GM19193 (cell line): Measurements from ENCODE around the gene GPR152.

Experiments
- POLR2A ChIP-seq: IDR thresholded peaks from 4 replicates; pipeline ENCODE4 v1.6.1; 2011; ENCODE audit not compliant: insufficient read depth, insufficient read length; ENCODE audit errors: extremely low read depth

Gene GPR152, protein sequence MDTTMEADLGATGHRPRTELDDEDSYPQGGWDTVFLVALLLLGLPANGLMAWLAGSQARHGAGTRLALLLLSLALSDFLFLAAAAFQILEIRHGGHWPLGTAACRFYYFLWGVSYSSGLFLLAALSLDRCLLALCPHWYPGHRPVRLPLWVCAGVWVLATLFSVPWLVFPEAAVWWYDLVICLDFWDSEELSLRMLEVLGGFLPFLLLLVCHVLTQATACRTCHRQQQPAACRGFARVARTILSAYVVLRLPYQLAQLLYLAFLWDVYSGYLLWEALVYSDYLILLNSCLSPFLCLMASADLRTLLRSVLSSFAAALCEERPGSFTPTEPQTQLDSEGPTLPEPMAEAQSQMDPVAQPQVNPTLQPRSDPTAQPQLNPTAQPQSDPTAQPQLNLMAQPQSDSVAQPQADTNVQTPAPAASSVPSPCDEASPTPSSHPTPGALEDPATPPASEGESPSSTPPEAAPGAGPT

DNA sequence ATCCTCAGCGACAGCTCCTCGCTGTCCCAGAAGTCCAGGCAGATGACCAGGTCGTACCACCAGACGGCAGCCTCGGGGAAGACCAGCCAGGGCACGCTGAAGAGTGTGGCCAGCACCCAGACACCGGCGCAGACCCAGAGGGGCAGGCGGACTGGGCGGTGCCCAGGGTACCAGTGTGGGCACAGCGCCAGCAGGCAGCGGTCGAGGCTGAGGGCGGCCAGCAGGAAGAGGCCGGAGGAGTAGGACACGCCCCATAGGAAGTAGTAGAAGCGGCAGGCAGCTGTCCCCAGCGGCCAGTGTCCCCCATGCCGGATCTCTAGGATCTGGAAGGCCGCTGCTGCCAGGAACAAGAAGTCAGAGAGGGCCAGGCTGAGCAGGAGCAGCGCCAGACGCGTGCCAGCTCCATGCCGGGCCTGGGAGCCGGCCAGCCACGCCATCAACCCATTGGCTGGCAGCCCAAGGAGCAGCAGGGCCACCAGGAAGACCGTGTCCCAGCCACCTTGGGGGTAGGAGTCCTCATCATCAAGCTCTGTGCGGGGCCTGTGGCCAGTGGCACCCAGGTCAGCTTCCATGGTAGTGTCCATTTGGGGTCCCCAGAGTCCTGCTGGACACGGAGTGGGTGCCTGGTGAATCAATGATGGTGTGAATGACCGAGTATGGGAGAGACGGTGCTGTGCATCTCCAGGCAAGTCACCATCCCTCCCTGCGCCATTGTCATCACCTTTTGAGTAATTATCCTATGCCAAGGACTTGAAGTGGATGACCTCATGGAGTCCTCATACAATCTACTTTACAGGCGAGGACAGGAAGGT is at the start of gene GPR152:
GPR152 (minus strand) TSS at position 589 of the 812 bp plus-strand sequence; CDS start at position 584, 5 bp downstream.
- TF ChIP-seq POLR2A: no peak

GRCh38 chr11:67501854-67502253 is 49.3 kb upstream of the GPR152 start:
- TF ChIP-seq POLR2A: no peak

DNA sequence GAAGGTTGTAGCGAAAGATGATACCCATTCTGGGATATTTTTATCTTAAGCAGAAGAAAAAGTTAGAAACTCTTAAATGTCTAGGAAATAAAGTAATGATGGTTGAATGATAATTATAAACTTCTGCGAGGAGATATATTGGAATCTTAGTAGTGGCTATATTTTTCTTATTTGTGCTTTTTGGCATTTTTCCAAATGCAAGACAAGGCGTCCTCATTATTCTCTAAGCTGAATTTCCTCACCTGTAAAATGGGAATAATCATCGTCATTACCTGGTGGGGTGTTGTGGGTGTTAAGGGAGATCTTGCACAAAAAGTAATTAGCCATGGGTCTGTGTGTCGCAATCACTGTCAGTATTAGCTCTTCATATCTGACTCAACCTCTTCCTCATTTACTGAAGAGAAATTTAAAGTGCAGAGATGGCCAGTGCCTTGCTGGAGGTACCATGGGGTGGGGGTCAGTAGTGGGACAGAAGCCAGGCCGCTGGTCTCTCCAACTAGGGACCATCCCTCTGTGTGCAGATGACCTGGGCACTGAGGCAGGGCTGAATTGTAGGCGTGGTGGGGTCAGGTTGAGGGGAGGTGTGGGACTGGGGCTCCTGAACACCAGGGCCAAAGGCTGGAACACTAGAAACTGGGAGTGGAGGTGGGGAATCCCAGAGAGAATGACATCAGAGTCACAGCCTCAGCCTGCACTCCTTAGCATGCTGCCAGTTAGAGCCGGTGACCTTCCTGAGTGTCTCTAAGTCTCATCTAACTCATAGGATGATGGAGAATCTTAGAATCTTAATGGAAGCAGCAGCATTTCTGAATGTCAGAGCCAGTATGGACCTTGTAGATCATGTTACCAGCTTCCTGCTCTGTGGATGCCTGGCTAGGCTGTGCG is 48.5 kb upstream of the GPR152 start:
- TF ChIP-seq POLR2A: no peak

DNA sequence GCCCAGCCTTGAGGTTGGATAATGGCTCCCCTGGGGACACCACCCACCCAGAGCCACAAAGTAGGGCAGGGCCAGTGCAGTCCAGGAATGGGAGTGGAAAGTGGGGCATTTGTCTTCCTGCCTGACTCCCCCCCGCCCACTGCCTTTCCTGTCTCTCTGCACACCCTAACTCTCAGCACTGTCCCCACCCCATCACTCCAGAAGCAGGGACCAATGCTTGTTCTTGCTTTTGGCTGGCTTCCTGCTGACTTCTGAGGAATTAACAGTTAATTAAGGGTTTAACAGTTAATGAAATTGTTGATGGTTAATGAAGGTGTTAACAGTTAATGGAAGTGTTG is 47.9 kb upstream of the GPR152 start:
- TF ChIP-seq POLR2A: no peak

DNA sequence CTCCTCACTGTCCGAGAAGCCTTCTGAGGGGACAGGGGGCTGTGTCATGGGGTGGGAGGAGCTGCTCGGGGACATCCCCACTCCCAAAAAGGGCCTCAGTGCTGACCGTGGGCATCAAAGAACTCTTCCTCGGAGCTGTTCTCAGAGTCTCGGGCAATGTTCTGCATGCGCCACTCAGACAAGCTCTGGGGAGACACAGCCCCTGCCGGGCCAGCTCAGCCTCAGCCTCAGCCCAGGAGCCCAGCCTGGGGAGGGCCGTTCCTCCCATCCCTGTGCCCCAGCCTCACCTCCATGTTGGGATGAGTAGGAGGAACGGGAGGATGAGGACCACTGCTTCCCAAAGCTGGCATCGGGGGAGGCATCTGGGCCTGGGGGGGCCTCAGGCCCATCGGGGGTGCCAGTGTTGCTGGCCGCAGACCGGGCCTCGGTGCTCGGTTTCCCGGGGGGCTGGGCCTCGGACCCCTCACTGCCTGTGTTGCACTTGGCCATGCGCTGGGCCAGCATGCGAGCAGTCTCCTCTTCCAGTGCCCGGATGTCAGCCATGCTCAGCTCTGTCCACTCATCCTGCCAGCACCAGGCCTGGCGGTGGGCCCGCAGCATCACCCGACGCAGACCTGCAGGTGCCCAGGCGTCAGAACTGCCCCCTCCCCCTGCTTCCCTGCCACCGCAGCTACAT is 47.4 kb upstream of the GPR152 start:
- TF ChIP-seq POLR2A: no peak

DNA sequence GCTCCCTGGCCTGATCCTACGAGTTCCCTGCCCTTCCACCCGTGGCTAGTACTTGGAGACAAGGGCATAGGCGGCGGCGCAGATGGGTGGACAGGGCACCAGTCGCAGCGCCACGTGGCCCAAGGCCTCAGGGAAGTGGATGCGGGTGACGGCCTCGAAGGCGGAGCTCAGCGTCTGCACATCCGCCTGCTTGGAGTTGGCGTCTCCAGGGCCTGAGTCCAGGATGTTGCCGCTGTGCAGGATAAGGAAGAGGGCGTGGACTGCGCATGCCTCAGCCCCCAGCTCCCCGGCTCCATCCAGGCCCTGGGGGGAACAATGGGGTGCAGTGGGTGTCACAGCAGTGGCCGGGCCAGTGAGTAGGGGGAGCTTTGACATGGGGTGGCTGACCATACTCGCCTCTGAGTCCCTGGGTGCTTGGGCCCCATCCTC is 46.0 kb upstream of the GPR152 start:
- no peak for TF ChIP-seq POLR2A

GRCh38 chr11:67497656-67498291 is 45.2 kb upstream of the GPR152 start:
- TF ChIP-seq POLR2A: no peak

- TF ChIP-seq POLR2A: no peak
Observed at GRCh38 chr11:67496113-67496512, 43.6 kb upstream of the GPR152 start.

GRCh38 chr11:67495234-67496005 is 42.9 kb upstream of the GPR152 start:
- no peak for TF ChIP-seq POLR2A

GRCh38 chr11:67494371-67495233 is 42.1 kb upstream of the GPR152 start:
- no peak for TF ChIP-seq POLR2A

GRCh38 chr11:67493548-67494370 is 41.2 kb upstream of the GPR152 start:
- TF ChIP-seq POLR2A: no peak
